ENCODE data around the gene LRFN2. TPM values are rescaled to one million over a fixed set of nuclear protein-coding genes. Genes with fewer than 3 reads are reported as not detected.

The LRFN2 gene
- total and polyA plus RNA-seq, 4 donors, result 0.01 to 0.06 TPM; not detected in 2

DNA sequence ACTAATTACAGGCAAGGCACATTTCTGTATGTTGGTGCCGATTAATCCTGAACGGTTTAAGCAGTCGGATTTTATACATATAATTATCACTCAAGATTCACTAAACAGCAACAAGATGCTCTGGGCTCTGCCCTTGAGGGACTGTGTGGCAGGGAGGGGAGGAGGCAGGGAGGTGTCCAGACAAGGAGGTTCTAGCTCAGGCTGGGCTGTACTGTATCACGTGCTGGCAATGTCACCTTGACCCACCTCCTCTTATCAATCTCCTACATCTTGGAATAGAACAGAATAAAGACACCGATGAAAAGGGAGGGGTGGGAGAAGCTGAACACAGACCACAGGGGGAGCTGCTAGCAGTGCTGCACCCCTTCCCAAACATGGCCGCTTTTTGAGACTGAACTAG, 65.7 kb downstream of the LRFN2 start:
- Histone ChIP-seq H3K9ac (ENCODE audit: insufficient read depth in 1 of 2, low read length in 2 of 2) (no peak overlapping the region), H3K4me1 (ENCODE audit: control insufficient read depth in 5 of 5, insufficient read depth in 5 of 5, low read length in 5 of 5) (no peaks in the 10 kb centered on the region), H3K27me3 (ENCODE audit: control insufficient read depth in 3 of 3, insufficient read depth in 3 of 3, low read length in 2 of 3) (no peaks in the 10 kb centered on the region), H3K9me3 (ENCODE audit: control insufficient read depth in 4 of 4, insufficient read depth in 3 of 4, low read length in 3 of 4) (no peaks in the 10 kb centered on the region), H3K4me3 (no peak overlapping the region), H3K36me3 (ENCODE audit: control insufficient read depth in 4 of 4, insufficient read depth in 4 of 4, low read length in 4 of 4) (no peaks in the 10 kb centered on the region), H3K27ac (ENCODE audit: low read depth in 1 of 2, low read length in 1 of 2) (no peak overlapping the region)
- no peak for ATAC-seq (ENCODE audit: insufficient read depth, low FRiP score)
- 85 to 92% methylated on average over 6 of the region's 6 CpGs for WGBS, 2 donors
- TF ChIP-seq CTCF (IDR thresholded peaks at IDR 0.05; ENCODE audit: control extremely low read depth, extremely low read depth), result no peak
- DNase-seq, result no peak

DNA sequence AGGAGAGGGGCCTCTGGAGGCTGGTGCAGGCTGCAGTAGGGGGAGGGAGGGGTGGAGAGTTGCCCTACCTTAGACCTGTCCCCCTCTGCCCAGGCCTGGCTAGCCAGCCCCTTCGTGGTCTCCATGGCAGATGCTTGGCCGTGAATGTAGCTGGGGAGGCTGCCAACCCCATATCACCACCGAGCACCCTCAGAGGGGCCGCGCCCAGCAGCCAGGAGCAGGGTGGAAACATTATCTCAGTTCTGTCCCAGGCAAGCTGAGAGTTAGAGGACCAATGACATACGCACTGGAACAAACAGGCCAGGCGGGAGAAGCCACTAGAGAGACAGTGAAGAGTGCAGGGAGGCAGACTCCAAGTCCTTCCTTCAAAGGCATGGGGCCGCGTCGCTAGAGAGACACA, 66.5 kb downstream of the LRFN2 start:
- ATAC-seq (ENCODE audit: insufficient read depth, low FRiP score), result no peak
- Histone ChIP-seq H3K4me3 (no peak overlapping the region), H3K9ac (ENCODE audit: insufficient read depth in 1 of 2, low read length in 2 of 2) (no peak overlapping the region), H3K27ac (ENCODE audit: low read depth in 1 of 2, low read length in 1 of 2) (no peak overlapping the region), H3K36me3 (ENCODE audit: control insufficient read depth in 4 of 4, insufficient read depth in 4 of 4, low read length in 4 of 4) (no peaks in the 10 kb centered on the region), H3K9me3 (ENCODE audit: control insufficient read depth in 4 of 4, insufficient read depth in 3 of 4, low read length in 3 of 4) (no peaks in the 10 kb centered on the region), H3K4me1 (ENCODE audit: control insufficient read depth in 5 of 5, insufficient read depth in 5 of 5, low read length in 5 of 5) (no peaks in the 10 kb centered on the region), H3K27me3 (ENCODE audit: control insufficient read depth in 3 of 3, insufficient read depth in 3 of 3, low read length in 2 of 3) (no peaks in the 10 kb centered on the region)
- no peak for DNase-seq
- no peak for TF ChIP-seq CTCF (IDR thresholded peaks at IDR 0.05; ENCODE audit: control extremely low read depth, extremely low read depth)
- WGBS, 2 donors, result 49 to 81% methylated on average over 9 to 10 of the region's 10 CpGs

DNA sequence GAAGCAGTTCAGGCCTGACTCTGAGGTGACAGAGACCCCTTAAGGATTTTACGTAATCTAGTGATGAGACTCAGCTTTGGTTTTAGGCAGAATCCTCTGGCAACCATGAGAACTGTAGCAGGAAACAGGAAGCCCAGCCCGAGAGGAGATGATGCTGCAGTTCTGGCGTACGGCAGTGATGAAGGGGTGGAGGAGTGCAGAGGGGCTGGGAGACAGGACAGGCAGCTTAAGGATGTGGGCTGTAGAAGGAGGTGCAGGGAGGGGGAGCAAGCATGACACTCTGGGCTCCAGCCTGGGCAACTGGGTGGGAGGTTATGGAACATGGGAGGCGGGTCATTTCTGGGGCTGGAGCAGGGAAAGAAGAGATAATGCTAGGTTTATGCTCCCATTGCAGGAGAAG, 67.1 kb downstream of the LRFN2 start:
- TF ChIP-seq CTCF (IDR thresholded peaks at IDR 0.05; ENCODE audit: control extremely low read depth, extremely low read depth), result no peak
- no peak for DNase-seq
- Histone ChIP-seq H3K9ac (ENCODE audit: insufficient read depth in 1 of 2, low read length in 2 of 2) (no peak overlapping the region), H3K9me3 (ENCODE audit: control insufficient read depth in 4 of 4, insufficient read depth in 3 of 4, low read length in 3 of 4) (no peaks in the 10 kb centered on the region), H3K36me3 (ENCODE audit: control insufficient read depth in 4 of 4, insufficient read depth in 4 of 4, low read length in 4 of 4) (no peaks in the 10 kb centered on the region), H3K27me3 (ENCODE audit: control insufficient read depth in 3 of 3, insufficient read depth in 3 of 3, low read length in 2 of 3) (no peaks in the 10 kb centered on the region), H3K4me1 (ENCODE audit: control insufficient read depth in 5 of 5, insufficient read depth in 5 of 5, low read length in 5 of 5) (no peaks in the 10 kb centered on the region), H3K4me3 (no peak overlapping the region), H3K27ac (ENCODE audit: low read depth in 1 of 2, low read length in 1 of 2) (no peak overlapping the region)
- WGBS, 2 donors, result 39 to 45% methylated on average over 5 of the region's 5 CpGs
- ATAC-seq (ENCODE audit: insufficient read depth, low FRiP score), result no peak

DNA sequence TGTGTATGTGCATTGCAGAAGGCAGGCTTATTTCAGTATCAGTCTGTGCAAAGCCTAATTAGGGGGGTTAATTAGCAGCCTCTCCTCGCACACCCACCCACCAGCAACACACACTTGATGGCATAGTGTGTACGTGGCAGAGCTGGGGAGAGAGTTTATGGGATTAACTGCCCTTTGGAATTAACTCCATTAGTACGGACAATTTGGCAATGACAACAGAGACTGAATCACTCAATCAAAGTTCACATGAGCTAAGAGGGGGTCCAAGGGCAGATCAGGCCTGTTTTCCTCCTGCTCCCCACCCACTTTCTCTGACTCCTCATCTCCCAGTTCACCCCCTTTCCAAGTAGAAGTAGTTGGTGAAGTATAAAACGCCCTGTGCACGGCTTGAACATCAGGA, 69.5 kb downstream of the LRFN2 start:
- Histone ChIP-seq H3K27me3 (ENCODE audit: control insufficient read depth in 3 of 3, insufficient read depth in 3 of 3, low read length in 2 of 3) (no peaks in the 10 kb centered on the region), H3K36me3 (ENCODE audit: control insufficient read depth in 4 of 4, insufficient read depth in 4 of 4, low read length in 4 of 4) (no peaks in the 10 kb centered on the region), H3K4me3 (no peak overlapping the region), H3K4me1 (ENCODE audit: control insufficient read depth in 5 of 5, insufficient read depth in 5 of 5, low read length in 5 of 5) (no peaks in the 10 kb centered on the region), H3K9ac (ENCODE audit: insufficient read depth in 1 of 2, low read length in 2 of 2) (no peak overlapping the region), H3K27ac (ENCODE audit: low read depth in 1 of 2, low read length in 1 of 2) (no peak overlapping the region), H3K9me3 (ENCODE audit: control insufficient read depth in 4 of 4, insufficient read depth in 3 of 4, low read length in 3 of 4) (no peaks in the 10 kb centered on the region)
- DNase-seq (no peak), ATAC-seq (ENCODE audit: insufficient read depth, low FRiP score) (no peak)
- no peak for TF ChIP-seq CTCF (IDR thresholded peaks at IDR 0.05; ENCODE audit: control extremely low read depth, extremely low read depth)
- WGBS, 2 donors, result 73 to 90% methylated on average over 5 of the region's 5 CpGs

All from lung (tissue), 12 donors.